ENCODE data around the gene PGBD5.

The PGBD5 gene

GRCh38 chr1:230394741-230395140, 31.4 kb downstream of the PGBD5 start:
- DNase-seq (ENCODE audit: low spot score): no peak

GRCh38 chr1:230394134-230394533, 32.0 kb downstream of the PGBD5 start:
- no peak for DNase-seq (ENCODE audit: low spot score)

- no peak for DNase-seq (ENCODE audit: low spot score)
These were observed 32.4 kb downstream of the PGBD5 start for GRCh38 chr1:230393722-230394121.

- DNase-seq (ENCODE audit: low spot score): no peak
These were observed 33.1 kb downstream of the PGBD5 start for GRCh38 chr1:230392920-230393521.

GRCh38 chr1:230392536-230392909, 33.6 kb downstream of the PGBD5 start:
- no peak for DNase-seq (ENCODE audit: low spot score)

GRCh38 chr1:230391776-230392535, 34.2 kb downstream of the PGBD5 start:
- no peak for DNase-seq (ENCODE audit: low spot score)

- no peak for DNase-seq (ENCODE audit: low spot score)
These were observed 35.8 kb downstream of the PGBD5 start for GRCh38 chr1:230390371-230390770.

GRCh38 chr1:230387876-230388275, 38.3 kb downstream of the PGBD5 start:
- no peak for DNase-seq (ENCODE audit: low spot score)

GRCh38 chr1:230387296-230387695, 38.8 kb downstream of the PGBD5 start:
- no peak for DNase-seq (ENCODE audit: low spot score)

- no peak for DNase-seq (ENCODE audit: low spot score)
These were observed 39.4 kb downstream of the PGBD5 start for GRCh38 chr1:230386637-230387262.

- DNase-seq (ENCODE audit: low spot score): no peak
These were observed 40.2 kb downstream of the PGBD5 start for GRCh38 chr1:230385930-230386329.

GRCh38 chr1:230385158-230385450, 41.0 kb downstream of the PGBD5 start:
- no peak for DNase-seq (ENCODE audit: low spot score)

GRCh38 chr1:230384380-230385157, 41.6 kb downstream of the PGBD5 start:
- no peak for DNase-seq (ENCODE audit: low spot score)

- DNase-seq (ENCODE audit: low spot score): no peak
These were observed 42.7 kb downstream of the PGBD5 start for GRCh38 chr1:230383425-230383824.

- DNase-seq (ENCODE audit: low spot score): no peak
These were observed 44.1 kb downstream of the PGBD5 start for GRCh38 chr1:230382001-230382491.

- DNase-seq (ENCODE audit: low spot score): no peak
These were observed 44.5 kb downstream of the PGBD5 start for GRCh38 chr1:230381585-230381984.

- no peak for DNase-seq (ENCODE audit: low spot score)
These were observed 45.1 kb downstream of the PGBD5 start for GRCh38 chr1:230381049-230381467.

GRCh38 chr1:230379928-230380327, 46.2 kb downstream of the PGBD5 start:
- no peak for DNase-seq (ENCODE audit: low spot score)

- DNase-seq (ENCODE audit: low spot score): no peak
These were observed 46.7 kb downstream of the PGBD5 start for GRCh38 chr1:230379462-230379861.

- DNase-seq (ENCODE audit: low spot score): no peak
These were observed 48.3 kb downstream of the PGBD5 start for GRCh38 chr1:230377851-230378250.

- DNase-seq (ENCODE audit: low spot score): no peak
These were observed 48.8 kb downstream of the PGBD5 start for GRCh38 chr1:230377324-230377723.

GRCh38 chr1:230376296-230376695, 49.8 kb downstream of the PGBD5 start:
- DNase-seq (ENCODE audit: low spot score): no peak

GRCh38 chr1:230375780-230376179, 50.4 kb downstream of the PGBD5 start:
- DNase-seq (ENCODE audit: low spot score): no peak
